GM12891 (cell line): ENCODE measurements around the gene RUFY2.

Experiments used
- DNase-seq: peaks from one replicate; pipeline ENCODE4 v3.0.0; 2011; ENCODE audit warnings: low spot score; ENCODE audit not compliant: insufficient read length
- FAIRE-seq: peaks from 2 replicates; lab custom pipeline; 2011; peaks lifted over from hg19 to GRCh38; lab: Jason Lieb, UNC
- PAX5 ChIP-seq: IDR thresholded peaks from 2 replicates; pipeline ENCODE4 v1.6.1; 2011; ENCODE audit warnings: low read length, moderate library complexity, mild to moderate bottlenecking; ENCODE audit not compliant: insufficient read depth, severe bottlenecking
- POLR2A ChIP-seq: IDR thresholded peaks from 2 replicates; pipeline ENCODE4 v1.6.1; 2011; ENCODE audit warnings: low read depth, low read length, control low read depth
- POLR2AphosphoS5 ChIP-seq: IDR thresholded peaks from 2 replicates; pipeline ENCODE4 v1.6.1; 2011; ENCODE audit warnings: low read depth, low read length, control low read depth
- POU2F2 ChIP-seq: IDR thresholded peaks from 2 replicates; pipeline ENCODE4 v1.6.1; 2011; ENCODE audit warnings: low read depth, mild to moderate bottlenecking, control low read depth, low read length, moderate library complexity
- SPI1 ChIP-seq: IDR thresholded peaks from 2 replicates; pipeline ENCODE4 v1.6.1; 2011; ENCODE audit warnings: low read depth, low read length, control low read depth
- TAF1 ChIP-seq: IDR thresholded peaks from 2 replicates; pipeline ENCODE4 v1.6.1; 2011; ENCODE audit warnings: low read depth, low read length, control low read depth

Gene RUFY2

GRCh38 chr10:68419376-68419775 is 12.3 kb upstream of the RUFY2 start:
- FAIRE-seq (no peak), DNase-seq (no peak)

GRCh38 chr10:68408898-68409518 is 1.9 kb upstream of the RUFY2 start:
- TF ChIP-seq SPI1: no peak
- no peak for TF ChIP-seq POU2F2
- no peak for TF ChIP-seq POLR2A
- TF ChIP-seq PAX5: no peak
- TF ChIP-seq TAF1: no peak
- no peak for TF ChIP-seq POLR2AphosphoS5
- DNase-seq: no peak
- no peak for FAIRE-seq

More at GRCh38 chr10:68419376-68419775, 12.3 kb upstream of the RUFY2 start:
- TF ChIP-seq SPI1: no peak
- no peak for TF ChIP-seq POLR2A
- no peak for TF ChIP-seq POU2F2
- no peak for TF ChIP-seq POLR2AphosphoS5
- no peak for TF ChIP-seq PAX5
- TF ChIP-seq TAF1: no peak

GRCh38 chr10:68406111-68406814 is 814 bp downstream of the RUFY2 start:
- TF ChIP-seq SPI1: no peak
- no peak for TF ChIP-seq POLR2A
- no peak for TF ChIP-seq POU2F2
- no peak for TF ChIP-seq POLR2AphosphoS5
- TF ChIP-seq TAF1: no peak
- TF ChIP-seq PAX5: no peak

GRCh38 chr10:68403701-68404100 is 3.4 kb downstream of the RUFY2 start:
- FAIRE-seq (no peak), DNase-seq (no peak)
- TF ChIP-seq PAX5 (no peak), TAF1 (no peak), SPI1 (no peak), POLR2AphosphoS5 (no peak), POLR2A (no peak), POU2F2 (no peak)

More at GRCh38 chr10:68406111-68406814, 814 bp downstream of the RUFY2 start:
- FAIRE-seq (peak; percentile 89), DNase-seq (peak; percentile 53)

GRCh38 chr10:68402276-68402675 is 4.8 kb downstream of the RUFY2 start:
- DNase-seq (no peak), FAIRE-seq (no peak)
- TF ChIP-seq POLR2AphosphoS5 (no peak), TAF1 (no peak), SPI1 (no peak), POLR2A (no peak), PAX5 (no peak), POU2F2 (no peak)

- TF ChIP-seq POLR2A: no peak
- TF ChIP-seq POU2F2: no peak
- TF ChIP-seq SPI1: no peak
- TF ChIP-seq POLR2AphosphoS5: no peak
- TF ChIP-seq PAX5: no peak
- DNase-seq: no peak
- no peak for FAIRE-seq
Measured at GRCh38 chr10:68397005-68397404, 10.1 kb downstream of the RUFY2 start.

- DNase-seq (no peak), FAIRE-seq (no peak)
- TF ChIP-seq SPI1: no peak
- no peak for TF ChIP-seq POLR2AphosphoS5
- no peak for TF ChIP-seq PAX5
- no peak for TF ChIP-seq TAF1
- no peak for TF ChIP-seq POLR2A
Measured at GRCh38 chr10:68385740-68386139, 21.3 kb downstream of the RUFY2 start.

- no peak for FAIRE-seq
- TF ChIP-seq POLR2AphosphoS5: no peak
- TF ChIP-seq TAF1: no peak
- TF ChIP-seq SPI1: no peak
- no peak for TF ChIP-seq POLR2A
- no peak for TF ChIP-seq POU2F2
- TF ChIP-seq PAX5: no peak
- no peak for DNase-seq
Measured at GRCh38 chr10:68371604-68372003, 35.5 kb downstream of the RUFY2 start.

GRCh38 chr10:68367121-68367520 is 40.0 kb downstream of the RUFY2 start:
- FAIRE-seq: no peak
- DNase-seq: no peak
- TF ChIP-seq SPI1 (no peak), PAX5 (no peak), POLR2AphosphoS5 (no peak), TAF1 (no peak), POLR2A (no peak)
